Left ventricle myocardium superior (tissue), 1 donor: ENCODE results near the gene LEAP2. TPM values are rescaled to one million over a fixed set of nuclear protein-coding genes. Genes with fewer than 3 reads are reported as not detected.
"Not testable (repeated sequence)": the region's sequence is repeated elsewhere in the genome, so short reads cannot be mapped to it uniquely, and the experiment has no call there.

Experiments used
- ATAC-seq: fragments of 200-7000 bp; cut with Tn5 transposase; one replicate; pipeline ENCODE4 v1.9.1; 2020; ENCODE audit warnings: mild to moderate bottlenecking, moderate library complexity
- DNase-seq: peaks from one replicate; pipeline ENCODE4 v3.0.0-alpha.2; 2020
- intact Hi-C: fragments of 100-400 bp; cut with micrococcal nuclease; formaldehyde crosslinking; loops from one replicate; pipeline ENCODE4 v1.11.0; 2022
- total RNA-seq: library from RNA; stranded (reverse); fragmentation: NEBNext Ultra II Directional; extraction: Animal tissue kit (Norgen Biotek cat#: 25700); gene quantifications from one replicate; pipeline ENCODE4 v1.2.1, GENCODE V29; 2021
- donor health status: DM: no; HTN: yes; CAD: no; lungs with severe emphysema.

LEAP2 gene
- total RNA-seq, 1 donor from 2014 or later: 0.89 TPM

DNA sequence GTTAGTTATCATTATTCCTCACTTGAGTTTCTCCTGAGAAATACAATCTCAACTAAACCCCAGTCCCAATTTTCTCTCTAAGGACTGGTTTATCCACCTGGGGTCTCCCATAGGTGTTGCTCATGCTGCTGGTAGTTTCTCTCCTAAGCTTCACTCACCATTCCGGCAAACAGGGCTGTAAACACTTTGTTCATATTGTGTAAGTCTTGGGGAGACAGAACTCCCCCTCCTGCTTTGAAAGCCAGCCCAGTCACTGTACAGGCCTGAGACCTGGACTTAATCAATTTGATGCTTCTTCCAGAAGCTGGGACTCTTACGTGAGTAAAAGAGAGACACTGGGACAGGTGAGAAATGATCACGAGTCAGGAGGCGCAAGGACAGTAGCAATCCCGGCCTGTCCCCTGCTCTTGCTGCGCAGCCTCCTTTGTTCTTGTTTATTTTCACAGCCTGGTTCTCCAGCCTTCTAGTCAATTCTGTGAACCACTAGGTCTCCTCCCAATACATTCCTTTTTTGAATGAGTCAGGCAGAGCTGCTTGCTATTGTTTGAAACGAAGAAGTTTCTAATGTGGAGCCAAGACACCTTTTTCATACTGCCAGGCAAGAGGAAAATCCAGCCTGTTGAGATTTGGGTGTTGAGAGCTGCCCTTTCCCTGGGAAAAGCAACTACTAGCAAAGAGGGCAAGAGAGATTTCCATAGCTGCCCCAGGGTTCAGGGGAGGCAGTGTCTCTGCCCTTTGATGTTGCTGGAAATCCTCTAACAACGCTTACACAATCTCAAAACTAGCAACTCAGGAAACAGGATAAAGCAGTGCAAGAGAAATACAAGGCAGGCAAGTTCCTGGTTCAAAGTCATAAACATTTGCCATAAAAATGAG, 33.8 kb upstream of the LEAP2 start:
- ATAC-seq (no peak), DNase-seq (no peak)
- intact Hi-C loops: no loop called here

DNA sequence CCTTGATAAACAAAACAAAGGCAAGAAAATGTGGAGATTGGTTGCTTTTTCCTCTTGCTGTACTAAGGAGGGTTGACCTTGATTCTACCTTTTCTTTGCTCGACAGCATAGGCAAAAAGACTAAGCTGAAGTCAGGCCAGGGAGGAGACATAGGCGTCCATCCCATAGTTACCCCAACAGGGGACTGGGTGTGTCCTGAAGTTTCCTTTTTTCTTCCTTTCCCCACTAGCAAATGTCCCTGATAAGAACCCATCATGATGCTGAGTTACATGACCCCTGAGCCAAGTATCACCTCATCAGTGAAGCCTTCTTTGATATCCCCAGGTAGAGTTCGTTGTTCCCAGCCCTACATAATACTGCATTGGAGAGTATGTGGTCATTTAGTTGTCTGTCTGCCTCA, 33.2 kb upstream of the LEAP2 start:
- intact Hi-C loops: no loop called here
- DNase-seq (no peak), ATAC-seq (no peak)

DNA sequence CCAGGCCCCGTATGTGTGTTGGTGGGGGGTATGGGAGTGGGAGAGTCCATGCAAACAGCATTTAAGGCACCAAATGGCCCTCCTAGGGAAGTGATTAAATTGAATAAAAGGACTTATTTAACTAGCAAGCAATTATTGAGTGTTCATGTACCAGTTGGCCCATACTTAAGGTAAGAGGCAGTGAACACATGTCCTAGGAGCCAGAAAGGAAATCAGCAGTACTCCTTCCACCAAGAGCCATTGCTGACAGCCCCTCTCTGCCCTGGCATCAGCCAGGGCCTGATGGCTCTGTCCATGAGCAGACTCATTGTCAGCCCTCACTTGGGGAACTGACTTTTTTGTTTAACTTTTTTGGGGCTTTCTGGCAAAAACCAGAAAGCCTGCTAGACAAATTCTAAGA, 32.6 kb upstream of the LEAP2 start:
- ATAC-seq (no peak), DNase-seq (no peak)
- intact Hi-C loops: no loop called here

DNA sequence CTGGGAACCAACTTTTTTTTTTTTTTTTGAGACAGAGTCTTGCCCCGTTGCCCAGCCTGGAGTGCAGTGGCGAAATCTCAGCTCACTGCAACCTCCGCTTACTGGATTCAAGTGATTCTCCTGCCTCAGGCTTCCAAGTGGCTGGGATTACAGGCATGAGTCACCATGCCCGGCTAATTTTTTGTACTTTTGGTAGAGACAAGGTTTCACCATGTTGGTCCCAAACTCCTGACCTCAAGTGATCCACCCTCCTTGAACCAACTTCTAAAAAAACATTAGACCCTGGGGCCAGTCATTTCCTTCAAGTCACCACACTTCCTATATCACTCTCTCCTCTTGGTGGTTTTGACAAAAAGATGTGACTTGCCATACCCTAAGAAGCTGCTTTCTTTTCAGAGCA, 32.2 kb upstream of the LEAP2 start:
- intact Hi-C loops: no loop called here
- ATAC-seq: no peak

DNA sequence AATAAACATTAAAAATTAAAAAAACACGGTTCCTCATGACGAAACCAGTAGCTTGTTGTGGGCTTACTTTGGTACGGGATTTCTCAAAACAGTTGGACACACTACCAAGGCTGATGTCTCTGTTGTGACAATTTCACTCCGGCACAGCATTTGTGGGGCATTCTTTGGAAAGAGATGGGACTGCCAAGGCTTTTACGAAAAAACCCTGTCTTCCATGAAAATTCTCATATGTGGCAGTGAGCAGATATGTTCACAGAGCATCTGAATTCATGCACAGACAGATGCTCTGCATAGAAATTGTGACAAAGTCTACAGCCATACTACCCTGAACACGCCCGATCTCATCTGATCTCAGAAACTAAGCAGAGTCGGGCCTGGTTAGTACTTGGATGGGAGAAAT, 25.2 kb upstream of the LEAP2 start:
- ATAC-seq (no peak), DNase-seq (no peak)
- intact Hi-C loops: no loop called here

More for the DNA sequence above, 32.2 kb upstream of the LEAP2 start:
- no peak for DNase-seq

DNA sequence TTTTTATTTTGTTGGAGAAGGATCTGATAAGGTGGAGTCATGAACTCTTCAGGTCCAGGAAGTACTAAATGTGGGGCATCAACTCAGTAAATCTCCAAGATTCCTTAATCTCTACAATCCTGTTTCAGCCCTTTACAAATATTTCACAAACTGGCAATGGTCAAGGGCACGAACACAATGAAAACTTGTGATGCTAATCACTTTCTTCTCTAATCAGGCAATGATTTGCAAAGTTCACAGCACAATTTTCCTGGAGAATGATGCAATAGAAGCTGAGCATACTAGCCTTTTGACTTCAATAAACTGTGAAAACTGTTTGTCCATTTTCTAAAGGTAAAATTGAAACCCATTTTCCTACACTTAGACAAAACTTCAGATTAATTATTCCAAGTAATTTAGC, 24.1 kb upstream of the LEAP2 start:
- intact Hi-C loops: no loop called here
- ATAC-seq (no peak), DNase-seq (no peak)

DNA sequence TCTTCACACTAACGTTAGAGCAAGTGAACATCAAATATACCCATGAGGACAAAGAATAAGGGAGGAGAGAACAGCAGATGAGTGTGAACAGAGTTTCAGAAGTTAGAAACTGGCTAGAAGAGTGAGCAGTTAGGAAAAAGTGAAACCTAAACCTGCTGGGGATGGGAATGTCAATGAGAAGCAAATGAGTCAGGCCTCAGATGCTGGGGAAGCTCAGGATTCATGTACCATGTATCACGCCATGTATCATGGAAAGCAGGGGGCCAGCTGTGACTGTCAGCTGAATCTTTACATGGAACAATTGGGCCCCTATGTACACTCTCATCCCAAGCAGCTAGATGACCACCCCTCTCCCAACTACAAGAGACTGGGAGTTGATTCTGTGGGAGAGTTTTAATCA, 23.4 kb upstream of the LEAP2 start:
- intact Hi-C loops: no loop called here
- DNase-seq (no peak), ATAC-seq (no peak)

DNA sequence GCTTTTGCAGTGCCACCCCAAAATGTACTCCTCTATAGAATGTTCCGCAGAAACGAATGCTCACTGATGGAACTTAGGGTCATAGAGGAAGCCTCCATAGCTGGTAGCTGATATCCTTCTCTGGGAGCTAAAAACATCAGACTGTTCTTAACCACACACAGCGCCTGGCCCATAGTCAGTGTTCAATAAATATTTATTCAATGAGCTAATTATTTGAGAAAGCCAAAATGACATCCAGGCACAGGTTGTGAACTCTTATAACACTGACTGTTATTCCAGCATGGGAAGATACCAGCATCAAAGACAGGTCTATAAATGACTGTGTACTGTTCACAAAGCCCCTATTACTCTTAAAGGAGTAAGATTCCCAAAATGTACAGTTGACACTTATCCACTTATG, 20.1 kb upstream of the LEAP2 start:
- intact Hi-C loops: no loop called here
- DNase-seq: no peak
- no peak for ATAC-seq

DNA sequence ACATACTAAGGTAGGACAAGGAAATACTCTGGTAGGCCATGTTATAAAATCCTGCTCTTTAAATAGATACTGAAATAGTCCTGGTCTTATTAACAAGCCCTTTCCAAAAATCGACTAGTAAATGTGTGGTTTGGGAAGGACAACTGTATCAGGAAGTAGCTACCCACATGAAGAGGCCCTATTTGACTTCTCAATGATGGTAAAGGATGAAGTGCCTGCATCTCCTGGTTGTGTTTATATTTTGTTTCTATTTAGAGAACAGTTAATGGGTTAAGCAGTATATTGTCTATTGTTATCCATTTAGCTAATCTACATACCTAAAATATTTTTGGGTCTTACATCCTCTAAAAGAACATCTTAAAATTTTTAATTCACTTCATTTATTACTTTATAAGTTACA, 19.7 kb upstream of the LEAP2 start:
- DNase-seq (no peak), ATAC-seq (no peak)
- intact Hi-C loops: no loop called here

DNA sequence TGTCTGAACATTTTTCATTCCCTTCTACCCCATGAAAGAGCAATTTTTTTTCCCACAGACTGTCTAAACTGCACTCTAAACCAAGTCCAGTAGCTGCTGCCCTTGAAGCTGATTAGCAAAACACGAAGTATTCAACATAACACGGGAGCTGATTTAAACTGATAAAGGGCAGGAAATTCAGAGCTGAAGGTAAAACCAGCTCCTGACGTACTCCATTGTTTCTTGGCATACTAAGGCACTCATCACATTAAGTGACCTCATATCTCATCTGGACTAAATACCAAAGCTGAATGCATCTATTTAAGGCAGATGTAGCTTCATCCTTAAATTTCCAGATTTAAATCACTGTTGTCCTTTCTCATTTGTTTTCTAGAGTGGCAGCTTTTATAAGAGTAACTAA, 19.2 kb upstream of the LEAP2 start:
- ATAC-seq: no peak
- intact Hi-C loops: no loop called here
- no peak for DNase-seq

DNA sequence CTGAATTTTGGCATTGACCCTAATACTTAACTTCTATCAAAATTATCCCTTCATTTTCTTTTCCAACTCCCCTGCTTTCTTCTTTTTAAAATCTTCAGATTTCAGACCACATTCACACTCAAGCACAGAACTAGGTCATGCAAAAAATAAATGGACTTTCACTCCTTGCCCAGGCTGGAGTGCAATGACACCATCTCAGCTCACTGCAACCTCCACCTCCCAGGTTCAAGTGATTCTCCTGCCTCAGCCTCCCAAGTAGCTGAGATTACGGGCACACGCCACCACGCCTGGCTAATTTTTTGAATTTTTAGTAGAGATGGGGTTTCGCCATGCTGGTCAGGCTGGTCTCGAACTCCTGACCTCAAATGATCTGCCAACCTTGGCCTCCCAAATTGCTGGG, 18.5 kb upstream of the LEAP2 start:
- ATAC-seq, intact Hi-C loops, DNase-seq: not testable (repeated sequence)

DNA sequence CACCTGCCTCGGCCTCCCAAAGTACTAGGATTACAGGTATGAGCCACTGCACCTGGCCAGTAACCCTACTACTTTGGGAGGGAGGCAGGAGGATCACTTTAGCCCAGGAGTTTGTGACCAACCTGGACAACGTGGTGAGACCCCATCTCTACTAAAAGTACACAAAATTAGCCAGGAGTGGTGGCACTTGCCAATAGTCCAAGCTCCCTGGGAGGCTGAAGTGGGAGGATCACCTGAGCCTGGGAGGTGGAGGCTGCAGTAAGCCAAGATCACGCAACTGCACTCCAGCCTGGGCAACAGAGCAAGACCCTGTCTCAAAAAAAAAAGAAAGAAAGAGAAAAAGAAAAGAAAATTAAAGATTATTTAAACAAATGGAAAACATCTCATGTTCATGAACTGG, 17.5 kb upstream of the LEAP2 start:
- DNase-seq: no peak
- intact Hi-C loops: no loop called here
- no peak for ATAC-seq

DNA sequence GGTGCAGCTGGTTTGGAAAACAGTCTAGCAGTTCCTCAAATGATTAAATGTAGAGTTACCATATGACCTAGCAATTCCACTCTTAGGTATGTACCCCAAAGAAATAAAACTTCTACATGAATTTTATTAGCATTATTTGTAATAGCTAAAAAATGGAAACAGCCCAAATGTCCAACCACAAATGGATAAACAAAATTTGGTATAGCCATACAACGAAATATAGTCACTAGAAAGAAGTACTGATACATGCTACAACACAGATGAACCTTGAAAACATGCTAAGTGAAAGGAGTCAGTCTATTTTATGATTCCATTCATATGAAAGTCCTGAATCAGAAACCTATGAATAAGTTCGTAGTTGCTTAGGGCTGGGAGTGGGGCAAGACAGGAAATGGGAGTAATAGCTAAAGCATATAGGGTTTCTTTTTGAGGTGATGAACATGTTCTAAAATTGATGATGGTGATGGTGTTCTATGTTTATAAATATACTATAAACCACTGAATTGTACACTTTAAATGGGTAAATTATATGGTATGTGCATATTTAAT, 13.5 kb upstream of the LEAP2 start:
- ATAC-seq: no peak
- intact Hi-C loops: no loop called here
- no peak for DNase-seq

DNA sequence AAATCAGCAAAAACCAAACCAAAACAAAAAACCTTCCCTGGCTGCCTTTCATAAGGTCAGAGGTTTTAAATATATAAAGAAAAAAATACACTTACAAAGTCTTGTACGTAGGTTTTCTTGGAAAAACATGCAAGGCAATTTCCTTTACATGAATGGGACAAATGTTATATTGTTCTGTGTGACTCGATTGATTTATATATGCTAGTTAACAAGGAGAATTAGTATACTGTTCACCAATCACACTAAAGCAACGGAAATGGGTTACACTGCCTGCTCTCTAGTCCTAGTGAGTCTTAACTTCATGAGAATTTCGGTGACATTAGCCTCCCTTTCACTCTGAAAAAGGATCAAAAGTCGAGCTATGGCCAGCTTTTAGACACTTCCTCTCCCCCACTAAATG, 12.7 kb upstream of the LEAP2 start:
- intact Hi-C loops: no loop called here
- ATAC-seq: no peak
- no peak for DNase-seq

DNA sequence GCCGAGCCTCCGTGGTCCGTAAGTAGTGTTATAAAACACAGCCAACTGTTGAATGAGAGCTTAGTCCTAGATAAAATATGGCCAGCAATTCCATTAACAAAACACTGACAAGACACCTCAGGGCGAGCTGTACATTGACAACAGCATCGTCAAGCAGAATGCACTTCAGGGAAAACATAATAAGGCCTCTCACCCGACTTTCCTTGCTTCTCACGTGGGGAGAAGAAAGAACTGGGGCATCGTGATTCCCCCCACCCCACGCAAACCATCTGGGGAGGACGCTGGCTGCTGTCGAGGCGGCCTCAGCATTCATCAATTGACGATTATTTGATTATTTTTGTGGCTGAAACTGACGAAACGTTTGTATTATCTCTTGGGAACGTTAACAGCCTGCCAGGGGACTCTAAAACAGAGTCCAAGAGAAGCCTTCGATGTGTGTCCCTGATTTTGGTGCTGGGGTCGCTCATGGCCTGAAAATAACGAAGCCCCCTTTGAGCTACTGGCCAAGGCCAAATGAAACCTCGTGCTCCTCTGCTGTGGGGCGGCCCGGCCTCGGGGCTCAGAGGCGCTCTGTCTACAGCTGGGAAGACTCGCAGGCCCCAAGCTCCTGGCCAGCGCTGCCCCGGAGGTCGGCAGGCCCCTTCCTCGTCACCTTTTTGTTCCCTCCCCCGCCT, 7.7 kb upstream of the LEAP2 start:
- ATAC-seq (peak; percentile 59), DNase-seq (no peak)
- intact Hi-C loops: no loop called here

DNA sequence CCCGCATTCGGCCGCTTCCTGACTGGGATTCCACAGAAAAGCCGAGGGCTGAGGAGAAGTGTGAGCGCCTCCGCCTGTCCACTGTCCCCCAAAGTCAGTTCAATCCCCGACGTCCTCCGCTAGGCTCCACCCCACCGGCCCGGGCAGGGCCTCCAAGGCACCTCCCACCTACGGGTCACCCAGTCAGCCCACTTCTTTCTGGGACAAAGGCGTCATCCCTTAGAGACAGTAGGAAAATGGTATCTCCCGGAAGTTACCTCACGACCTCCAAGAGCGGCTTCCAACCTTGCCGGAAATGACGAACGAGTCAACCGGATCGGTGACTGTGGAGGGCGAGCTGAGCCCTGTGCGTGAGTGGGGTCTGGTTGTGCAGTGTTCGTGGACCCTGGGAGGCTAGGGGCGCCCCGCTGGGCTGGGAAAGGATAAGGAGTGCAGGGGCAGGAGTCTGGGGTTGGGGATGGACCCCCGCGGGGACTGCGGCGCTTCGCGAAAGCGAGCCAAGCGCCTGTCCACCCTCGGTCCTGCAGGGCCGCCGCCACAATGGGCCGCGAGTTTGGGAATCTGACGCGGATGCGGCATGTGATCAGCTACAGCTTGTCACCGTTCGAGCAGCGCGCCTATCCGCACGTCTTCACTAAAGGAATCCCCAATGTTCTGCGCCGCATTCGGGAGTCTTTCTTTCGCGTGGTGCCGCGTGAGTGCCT, 7.0 kb upstream of the LEAP2 start, which contains the start of the genes GDF9 and UQCRQ:
Gene GDF9 (minus strand): TSS at position 128 of the 704 bp plus-strand sequence. CDS start 1,936 bp downstream, outside the sequence.
Gene UQCRQ (plus strand): TSS at position 301 of the 704 bp plus-strand sequence. CDS start 240 bp downstream, at position 541.
- peak; percentile 95 for DNase-seq
- peak; percentile 99 for ATAC-seq
- intact Hi-C loops: no loop called here

DNA sequence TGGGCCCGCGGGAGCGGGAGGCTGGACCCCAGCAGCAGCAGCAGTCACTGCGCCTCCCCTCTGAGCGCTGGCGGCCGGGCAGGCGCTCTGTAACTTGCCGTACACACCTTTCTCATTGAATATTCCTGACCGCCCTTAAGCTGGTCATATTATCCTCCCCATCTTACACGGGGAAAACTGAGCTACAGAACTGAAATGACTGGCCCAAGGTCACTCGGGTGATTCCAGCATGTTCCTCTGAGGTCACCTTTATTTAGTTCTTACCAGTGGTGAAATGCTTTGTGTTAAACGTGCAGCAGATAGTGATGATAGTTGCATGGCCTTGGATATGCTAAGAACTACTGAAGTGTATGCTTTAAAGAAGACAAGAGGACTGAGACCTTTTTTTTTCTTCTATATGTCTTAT, 6.4 kb upstream of the LEAP2 start:
- no peak for DNase-seq
- ATAC-seq: no peak
- intact Hi-C loops: no loop called here

DNA sequence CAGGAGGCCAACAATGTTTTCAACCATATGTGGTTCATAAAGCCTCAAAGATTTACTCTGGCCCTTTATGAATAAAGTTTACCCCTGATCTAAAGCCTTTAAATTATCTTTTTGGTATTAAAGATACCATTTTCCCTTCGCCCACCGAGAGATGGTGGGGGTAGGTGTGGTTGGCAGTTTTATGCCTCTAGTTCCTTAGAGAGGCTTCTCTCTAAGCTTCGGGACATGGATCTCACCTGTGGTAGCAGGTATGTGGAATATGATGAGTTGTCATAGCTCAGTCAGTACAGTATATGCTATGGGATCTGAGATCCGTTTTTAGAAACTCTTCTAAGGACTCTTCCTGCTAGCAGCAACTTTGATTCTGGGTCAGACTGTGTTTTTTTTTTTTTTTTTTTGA, 4.7 kb upstream of the LEAP2 start:
- intact Hi-C loops: no loop called here
- ATAC-seq: no peak
- DNase-seq: no peak

DNA sequence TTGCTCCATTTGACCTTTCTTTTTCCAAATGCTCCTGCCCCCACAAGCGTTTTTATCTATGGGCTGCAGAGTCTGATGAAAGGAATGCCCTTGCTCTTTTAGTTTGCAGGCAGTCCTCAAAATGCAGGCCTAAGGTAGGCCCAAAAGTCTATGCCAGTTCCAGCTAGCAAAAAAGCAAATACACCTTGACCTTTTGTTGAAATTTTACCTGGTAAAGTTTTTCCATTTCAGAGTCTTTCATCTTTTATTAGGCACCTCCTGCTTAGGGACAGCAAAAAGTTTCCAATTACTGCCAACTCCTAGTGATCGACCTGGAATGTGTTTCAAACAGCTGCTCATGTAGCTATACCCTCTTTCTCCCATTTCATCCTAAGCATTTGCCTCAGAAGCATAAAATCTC, 2.7 kb upstream of the LEAP2 start:
- intact Hi-C loops: loop anchor here (10.0 kb wide), 1 partner anchor 84 kb away; no protein-coding TSS in a partner anchor
- DNase-seq (no peak), ATAC-seq (no peak)
